GM12892 (cell line): ENCODE results near the gene CCDC30.
"Not testable (repeated sequence)": the region's sequence is repeated elsewhere in the genome, so short reads cannot be mapped to it uniquely, and the experiment has no call there.

Source experiments
- DNase-seq: peaks from one replicate; pipeline ENCODE4 v3.0.0; 2011; ENCODE audit not compliant: insufficient read length
- FAIRE-seq: peaks from 2 replicates; lab custom pipeline; 2011; peaks lifted over from hg19 to GRCh38; lab: Jason Lieb, UNC
- POLR2A ChIP-seq: IDR thresholded peaks from 2 replicates; pipeline ENCODE4 v1.6.1; 2011; ENCODE audit warnings: low read depth, low read length, control low read depth
- POLR2AphosphoS5 ChIP-seq: IDR thresholded peaks from 2 replicates; pipeline ENCODE4 v1.6.1; 2011; ENCODE audit warnings: low read depth, low read length, control low read depth
- TAF1 ChIP-seq: IDR thresholded peaks from 2 replicates; pipeline ENCODE4 v1.6.1; 2011; ENCODE audit warnings: low read depth, mild to moderate bottlenecking, control low read depth, low read length, borderline replicate concordance

The CCDC30 gene

DNA sequence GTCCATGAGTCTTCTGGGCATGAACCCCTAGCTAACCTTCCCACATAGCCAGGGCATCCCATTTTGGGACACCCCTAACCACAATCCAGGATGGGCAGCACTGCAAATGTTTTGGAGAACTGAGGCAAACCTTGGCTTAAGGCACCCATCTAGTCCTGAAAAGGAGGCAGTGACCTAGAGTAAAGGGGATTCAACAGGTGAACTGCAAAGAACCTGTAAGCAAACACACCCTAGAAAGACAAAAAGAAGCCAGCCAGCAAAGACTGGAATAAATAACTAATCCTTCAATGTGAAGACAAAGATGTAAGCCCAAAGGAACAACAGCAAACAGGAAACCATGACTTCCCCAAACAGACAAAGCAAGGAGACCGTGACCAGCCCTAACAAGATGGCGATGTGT, 138.4 kb downstream of the CCDC30 start:
- no peak for FAIRE-seq
- DNase-seq, result no peak
- TF ChIP-seq POLR2AphosphoS5 (no peak), POLR2A (no peak), TAF1 (no peak)

DNA sequence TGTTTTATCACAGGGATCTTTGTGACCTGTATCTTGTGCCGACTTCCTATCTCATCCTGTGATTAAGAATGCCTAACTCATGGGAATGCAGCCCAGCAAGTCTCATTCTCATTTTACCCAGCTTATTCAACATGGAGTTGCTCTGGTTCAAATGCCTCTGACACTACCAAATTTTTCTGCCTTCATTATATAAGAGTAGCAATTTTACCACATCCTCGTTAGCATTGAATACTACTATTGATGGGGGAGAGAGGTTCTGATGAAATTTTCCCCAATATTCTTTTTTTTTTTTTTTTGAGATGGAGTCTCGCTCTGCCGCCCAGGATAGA, 150.7 kb downstream of the CCDC30 start:
- TF ChIP-seq POLR2A, result no peak
- TF ChIP-seq TAF1, result no peak
- TF ChIP-seq POLR2AphosphoS5, result no peak
- DNase-seq (no peak), FAIRE-seq (no peak)

DNA sequence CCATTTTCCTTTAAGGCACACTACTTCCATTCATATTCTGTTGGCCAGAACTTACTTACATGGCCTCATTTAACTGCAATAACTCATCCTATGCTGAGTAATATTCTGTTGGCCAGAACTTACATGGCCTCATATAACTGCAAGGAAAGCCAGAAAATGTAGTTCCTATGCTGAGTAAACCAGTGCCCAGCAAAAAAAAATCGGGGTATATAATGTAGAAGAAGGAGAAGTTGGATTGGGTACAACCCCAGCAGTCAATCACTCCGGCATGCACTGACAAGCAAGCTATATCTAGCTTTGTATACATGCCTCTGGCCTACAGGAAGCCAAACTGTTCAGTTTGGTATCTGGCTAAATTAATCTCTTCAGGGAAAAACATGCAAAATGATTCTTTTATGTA, 155.8 kb downstream of the CCDC30 start:
- DNase-seq (no peak), FAIRE-seq (no peak)
- TF ChIP-seq TAF1 (no peak), POLR2AphosphoS5 (no peak), POLR2A (no peak)

DNA sequence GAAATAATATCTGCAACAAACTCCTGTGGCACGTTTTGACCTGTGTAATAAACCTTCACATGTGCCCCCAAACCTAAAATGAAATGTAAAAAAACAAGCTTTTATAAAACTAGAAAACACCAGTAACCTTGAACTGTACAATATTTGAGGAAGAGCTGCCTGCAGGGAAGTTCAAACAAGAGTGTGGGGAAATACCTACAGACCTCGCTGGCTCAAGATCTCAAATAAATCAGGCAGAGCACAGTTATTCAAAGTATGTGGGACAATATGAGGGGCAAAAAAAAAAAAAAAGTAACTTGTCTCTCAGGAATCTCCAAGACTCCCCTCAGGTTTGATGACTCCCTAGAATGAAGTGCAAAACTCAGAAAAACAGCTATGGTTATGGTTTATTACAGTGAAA, 157.2 kb downstream of the CCDC30 start:
- FAIRE-seq, result no peak
- TF ChIP-seq POLR2AphosphoS5 (no peak), POLR2A (no peak), TAF1 (no peak)
- DNase-seq, result no peak

DNA sequence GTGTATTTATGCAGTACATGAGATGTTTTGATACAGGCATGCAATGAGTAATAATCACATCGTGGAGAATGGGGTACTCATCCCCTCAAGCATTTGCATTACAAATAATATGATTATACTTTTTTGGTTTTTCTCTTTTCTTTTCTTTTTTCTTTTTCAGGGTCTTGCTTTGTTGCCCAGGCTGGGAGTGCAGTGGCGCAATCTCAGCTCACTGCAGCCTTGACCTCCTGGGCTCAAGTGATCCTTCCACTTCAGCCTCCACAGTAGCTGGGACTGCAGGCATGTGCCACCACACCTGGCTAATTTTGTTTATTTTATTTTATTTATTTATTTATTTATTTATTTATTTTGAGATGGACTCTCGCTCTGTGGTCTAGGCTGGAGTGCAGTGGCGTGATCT, 158.1 kb downstream of the CCDC30 start:
- not testable (repeated sequence) for FAIRE-seq, DNase-seq

DNA sequence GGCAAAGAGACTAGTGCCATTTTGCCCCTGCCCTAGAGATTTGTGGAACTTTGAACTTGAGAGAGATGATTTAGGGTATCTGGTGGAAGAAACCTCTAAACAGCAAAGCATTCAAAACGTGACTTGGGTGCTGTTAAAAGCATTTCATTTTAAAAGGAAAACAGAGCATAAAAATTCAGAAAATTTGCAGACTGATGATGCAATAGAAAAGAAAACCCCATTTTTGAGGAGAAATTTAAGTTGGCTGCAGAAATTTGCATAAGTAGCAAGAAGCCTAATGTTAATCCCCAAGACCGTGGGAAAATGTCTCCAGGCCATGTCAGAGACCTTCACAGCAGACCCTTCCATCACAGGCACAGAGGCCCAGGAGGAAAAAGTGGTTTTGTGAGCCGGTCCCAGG, 164.1 kb downstream of the CCDC30 start:
- not testable (repeated sequence) for DNase-seq, FAIRE-seq

DNA sequence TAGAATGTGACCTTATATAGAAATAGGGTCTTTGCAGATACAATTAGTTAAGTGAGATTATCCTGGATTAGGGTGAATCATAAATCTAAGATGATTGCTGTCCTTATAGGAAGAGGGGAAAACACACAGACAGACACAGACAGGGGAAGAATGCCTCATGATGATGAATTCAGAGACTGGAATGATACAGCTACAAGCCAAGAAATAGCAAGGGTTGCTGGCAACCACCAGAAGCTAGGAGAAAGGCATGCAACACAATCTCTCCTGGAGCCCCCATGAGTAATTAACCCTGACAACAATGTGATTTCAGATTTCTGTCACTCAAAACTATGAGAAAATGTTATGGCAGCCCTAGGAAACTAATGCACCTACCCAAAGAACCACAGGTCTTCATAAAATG, 176.0 kb downstream of the CCDC30 start:
- no peak for TF ChIP-seq TAF1
- no peak for TF ChIP-seq POLR2A
- no peak for TF ChIP-seq POLR2AphosphoS5
- FAIRE-seq (no peak), DNase-seq (no peak)

DNA sequence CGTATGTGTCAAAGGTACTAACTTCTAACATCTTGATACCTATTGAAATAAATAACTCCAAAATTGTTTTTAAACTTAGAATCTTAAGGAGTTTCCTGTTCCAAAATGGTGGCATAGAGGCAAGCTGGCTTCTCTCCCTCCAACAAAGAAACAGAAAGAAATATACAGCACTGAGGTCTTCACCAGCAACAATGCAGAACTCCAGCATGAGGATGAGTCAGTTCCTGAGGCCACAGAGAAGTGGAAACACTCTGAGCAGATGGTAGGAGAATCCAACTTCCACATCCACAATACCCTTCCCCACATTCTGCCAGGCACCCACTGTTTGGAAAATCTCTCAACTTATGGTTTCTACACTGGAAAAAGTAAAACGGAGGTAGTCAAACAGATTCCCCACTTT, 183.0 kb downstream of the CCDC30 start:
- no peak for FAIRE-seq

DNA sequence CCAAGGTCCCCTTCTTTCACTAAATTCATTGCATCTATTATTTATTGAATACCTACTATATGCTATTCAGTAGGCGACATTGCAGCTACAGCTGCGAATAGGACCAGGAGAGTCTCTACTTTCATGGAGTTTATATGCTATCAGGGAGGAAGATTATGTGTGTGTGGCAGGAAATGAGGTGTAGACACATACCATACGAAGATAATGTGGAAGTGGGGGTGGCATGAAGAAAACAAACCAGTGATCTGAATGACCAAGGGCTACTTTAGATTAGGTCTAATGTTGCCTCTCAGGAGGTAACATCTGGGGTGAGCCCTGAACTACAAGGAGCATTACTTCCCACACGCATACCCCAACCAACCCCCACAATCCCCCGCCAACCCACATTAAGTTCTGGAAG, 194.1 kb downstream of the CCDC30 start:
- no peak for DNase-seq
- TF ChIP-seq POLR2AphosphoS5 (no peak), POLR2A (no peak)
- peak; percentile 30 for FAIRE-seq

More for the DNA sequence above, 183.0 kb downstream of the CCDC30 start:
- DNase-seq, result no peak
- TF ChIP-seq POLR2A (no peak), TAF1 (no peak), POLR2AphosphoS5 (no peak)

DNA sequence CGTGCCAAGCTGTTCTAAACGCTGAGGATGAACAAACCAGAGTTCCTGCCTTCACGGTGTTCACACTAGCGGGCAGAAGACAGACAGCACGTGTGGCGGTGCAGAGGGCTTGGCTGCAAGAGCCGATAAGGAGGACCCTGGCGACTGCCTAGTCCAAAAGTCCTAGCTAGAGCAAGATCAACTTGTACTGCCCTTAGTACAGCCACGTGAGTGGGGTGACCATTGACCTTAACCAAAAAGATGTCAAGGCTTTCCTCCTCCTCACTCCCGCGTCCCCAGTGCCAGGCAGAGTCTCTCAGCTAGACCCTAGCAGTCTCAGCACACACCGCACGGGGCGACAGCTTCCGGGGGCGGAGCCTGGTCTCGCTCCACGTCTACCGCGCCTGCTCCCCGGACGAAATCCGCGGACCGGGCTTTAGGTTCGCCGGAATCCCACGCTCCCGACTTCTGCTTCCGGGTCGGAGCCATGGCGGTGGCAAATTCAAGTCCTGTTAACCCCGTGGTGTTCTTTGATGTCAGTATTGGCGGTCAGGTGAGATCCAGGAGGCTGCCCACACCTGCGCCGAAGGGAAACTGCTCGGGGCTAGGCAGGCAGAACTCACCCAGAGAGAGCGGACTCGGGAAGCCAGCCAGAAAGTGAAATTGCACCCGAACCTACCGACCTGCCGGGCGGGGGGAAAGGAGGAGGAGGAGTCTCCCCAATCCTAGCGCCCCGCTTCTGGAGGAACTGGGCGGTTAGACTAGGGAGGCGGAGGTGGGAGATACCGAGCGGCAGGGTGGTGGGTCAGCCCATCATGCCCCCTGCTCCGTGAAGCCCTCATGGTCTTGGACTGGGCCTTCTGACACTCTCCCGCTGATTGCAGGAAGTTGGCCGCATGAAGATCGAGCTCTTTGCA, 195.1 kb downstream of the CCDC30 start, which contains the start of gene PPIH:
Gene PPIH (plus strand): TSS at position 443 of the 896 bp plus-strand sequence. CDS start 24 bp downstream, at position 467.
- peak; percentile 76 for DNase-seq
- TF ChIP-seq POLR2A (peak; percentile 96), TAF1 (peak; percentile 59; the same call in 1 of the 2 replicates), POLR2AphosphoS5 (peak; percentile 93)
- peak; percentile 91 for FAIRE-seq

DNA sequence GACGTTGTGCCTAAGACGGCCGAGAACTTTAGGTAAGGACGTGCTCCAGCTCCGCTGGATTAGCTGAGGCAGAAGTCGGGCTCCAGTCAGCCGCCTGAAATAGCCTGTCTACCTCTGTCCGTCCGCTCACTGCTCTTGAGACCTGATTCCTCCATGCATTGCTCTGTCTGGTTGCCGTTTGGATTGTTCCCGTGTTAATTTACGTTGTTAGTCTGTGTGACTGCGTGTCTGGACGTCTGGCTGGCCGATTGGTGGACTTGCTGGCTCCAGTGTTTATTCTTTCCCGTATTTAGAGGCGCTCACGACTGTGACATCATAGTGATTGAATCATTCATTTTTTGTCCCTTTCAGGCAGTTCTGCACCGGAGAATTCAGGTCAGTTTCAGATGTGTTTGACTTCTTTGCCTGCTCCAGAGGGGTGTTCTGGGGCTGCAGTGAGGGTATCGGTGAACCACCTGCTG, 195.8 kb downstream of the CCDC30 start:
- TF ChIP-seq POLR2AphosphoS5 (no peak), POLR2A (no peak), TAF1 (no peak)
- DNase-seq (no peak), FAIRE-seq (no peak)

DNA sequence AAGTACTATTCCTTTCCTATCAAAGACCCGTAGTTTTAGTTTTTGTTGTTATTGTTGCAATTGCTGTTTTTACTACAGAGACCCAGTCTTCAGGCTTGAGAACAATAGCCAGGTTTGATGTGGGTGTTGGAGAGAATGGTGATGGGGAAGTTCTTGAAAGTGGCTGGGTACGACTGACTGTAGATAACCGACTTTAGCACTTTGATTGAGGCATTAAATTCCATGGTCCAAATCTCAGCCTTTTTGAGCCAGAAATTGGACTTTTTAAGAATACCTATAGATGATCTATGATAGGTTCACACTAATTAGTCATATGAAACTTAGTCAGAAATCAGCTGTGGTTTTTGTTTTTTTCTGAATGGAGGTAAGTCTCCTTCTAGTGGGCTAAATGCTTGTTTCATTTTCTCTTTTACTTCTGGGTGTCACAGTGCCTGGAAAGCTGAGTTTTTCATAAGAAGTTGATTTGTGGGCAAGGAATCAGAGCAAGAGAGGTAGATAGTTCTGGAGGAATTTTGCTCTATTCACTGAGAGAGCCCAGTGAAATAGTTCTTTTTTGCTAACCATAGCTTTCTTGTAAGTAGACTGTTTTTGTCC, 197.9 kb downstream of the CCDC30 start:
- no peak for FAIRE-seq
- no peak for DNase-seq
- TF ChIP-seq POLR2A, result no peak
- TF ChIP-seq POLR2AphosphoS5, result no peak
- no peak for TF ChIP-seq TAF1

DNA sequence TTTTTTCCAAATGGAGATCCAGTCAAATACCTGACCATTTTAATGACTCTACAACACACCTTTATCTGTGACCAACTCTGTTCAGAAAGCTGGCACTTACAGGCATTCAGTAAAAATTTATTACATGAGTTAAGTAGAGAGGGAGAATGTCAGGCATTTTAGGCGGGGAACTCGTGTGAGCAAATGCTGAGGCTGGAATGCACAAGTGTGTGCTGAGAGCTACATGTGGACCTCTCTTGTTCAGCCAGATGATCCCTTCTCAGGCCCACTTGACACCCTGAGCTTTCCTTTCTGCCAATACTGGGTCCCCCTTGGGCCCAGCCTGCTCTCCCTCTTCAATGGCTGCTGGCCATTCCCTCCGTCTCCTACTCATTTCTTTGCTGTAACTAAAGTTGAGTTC, 206.8 kb downstream of the CCDC30 start:
- no peak for FAIRE-seq
- no peak for DNase-seq
- no peak for TF ChIP-seq POLR2A
- TF ChIP-seq TAF1, result no peak
- no peak for TF ChIP-seq POLR2AphosphoS5
